CD4-positive, alpha-beta T cell treated with Interferon gamma for 1 hour (primary cell): ENCODE data around the gene SEMA6D.
"Not testable (repeated sequence)": the region's sequence is repeated elsewhere in the genome, so short reads cannot be mapped to it uniquely, and the experiment has no call there.

ENCODE experiments used
- DNase-seq: peaks from one replicate; pipeline ENCODE4 v3.0.0-alpha.2; 2020

Gene SEMA6D

DNA sequence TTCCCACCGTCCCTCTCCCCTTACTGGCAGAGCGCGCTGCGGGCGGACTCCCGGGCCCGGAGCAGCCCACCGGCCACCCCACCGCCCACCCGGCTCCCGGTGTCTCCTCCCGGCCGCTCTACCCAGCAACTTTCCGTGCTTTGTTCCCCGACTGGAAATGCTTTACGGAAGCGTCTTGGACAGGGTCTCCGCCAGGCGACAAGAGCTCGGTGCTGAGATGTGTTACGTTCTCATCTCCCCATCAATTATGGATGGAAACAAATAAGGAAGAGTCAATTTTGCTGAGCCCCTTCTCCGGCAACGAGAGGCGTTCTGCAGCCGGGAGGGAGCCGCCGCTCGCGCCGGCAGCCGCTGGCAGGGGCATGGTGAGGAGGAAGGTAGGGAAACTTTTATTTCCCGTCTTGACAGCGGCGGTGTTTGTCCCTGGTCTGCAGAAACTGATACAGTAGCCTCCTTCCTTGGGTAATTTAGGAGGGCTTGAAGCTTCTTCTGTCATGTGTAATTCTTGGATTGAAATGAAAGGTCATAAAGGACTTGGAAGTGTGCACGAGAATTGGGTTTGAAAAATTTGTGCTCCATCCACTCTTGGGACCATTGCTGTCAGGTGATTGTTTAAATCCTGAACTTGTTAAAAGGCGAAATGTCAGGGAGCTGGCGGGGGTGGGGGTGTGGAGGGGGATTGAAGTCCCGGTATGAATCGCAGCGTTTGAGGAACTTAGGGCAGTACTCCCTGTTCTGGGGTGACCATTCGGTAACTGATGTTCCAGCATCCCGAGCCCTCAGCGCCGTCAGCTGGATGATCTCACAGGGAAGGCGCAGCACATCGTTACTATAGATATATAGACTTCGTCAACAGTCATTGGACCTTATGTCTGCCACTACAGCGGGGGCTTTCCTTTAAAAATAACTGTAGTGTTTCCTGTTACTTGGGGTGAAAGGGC, 1.5 kb downstream of the SEMA6D start:
- DNase-seq = no peak

DNA sequence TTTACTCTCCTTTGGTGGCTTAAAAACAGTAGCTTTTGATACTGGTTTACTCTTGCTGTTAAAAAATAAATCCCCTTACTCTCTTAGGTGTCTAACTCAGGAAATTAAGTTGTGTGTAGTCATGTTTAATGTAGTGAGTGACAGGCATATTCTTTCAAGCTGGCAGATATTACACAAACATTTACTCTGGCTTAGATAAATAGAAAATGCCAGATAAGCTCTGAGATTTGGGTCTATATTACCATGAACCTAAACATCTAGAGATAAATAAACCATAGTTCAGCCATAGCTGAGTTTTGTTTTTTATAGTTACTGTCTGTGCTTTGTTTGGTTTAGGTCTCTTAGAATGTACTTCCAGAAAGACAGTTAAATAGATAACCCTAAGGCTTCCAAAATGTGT, 2.4 kb downstream of the SEMA6D start:
- no peak for DNase-seq

DNA sequence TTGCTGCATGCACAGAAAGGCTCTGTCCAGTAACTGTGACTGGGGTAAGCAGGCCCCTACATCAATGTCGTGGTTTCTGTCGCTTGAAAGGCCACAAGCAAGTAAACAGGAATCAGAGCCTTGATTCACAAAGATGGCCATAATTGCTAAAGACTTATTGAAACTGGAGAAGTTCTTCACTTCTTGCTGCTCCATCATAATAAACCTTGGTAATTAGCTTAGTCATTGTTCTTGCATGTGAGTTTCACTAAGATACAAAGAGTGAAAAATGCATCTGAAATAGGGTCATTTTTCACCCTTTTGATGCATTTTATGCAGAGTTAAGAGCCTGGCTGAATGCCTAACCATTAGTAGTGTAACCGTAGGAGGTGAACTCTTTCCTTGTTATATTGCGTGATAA, 3.2 kb downstream of the SEMA6D start:
- DNase-seq = no peak

DNA sequence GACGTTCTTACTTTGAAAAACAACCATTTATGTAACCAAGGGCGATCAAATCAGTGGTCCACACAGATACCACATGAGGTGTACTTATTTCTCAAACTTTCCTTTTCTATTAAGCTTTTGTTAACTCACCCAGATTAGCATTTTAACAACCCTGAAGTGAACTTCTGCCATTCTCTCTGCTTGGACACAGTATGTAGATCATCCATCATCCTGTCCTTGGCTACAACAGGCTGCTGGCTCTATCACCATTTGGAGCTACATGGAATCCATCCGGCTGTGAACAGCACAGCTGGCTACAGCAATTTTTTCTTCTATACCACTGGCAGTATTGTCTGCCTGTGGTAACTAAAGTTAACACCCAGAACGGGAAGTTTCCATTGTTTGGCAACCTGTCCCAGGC, 4.4 kb downstream of the SEMA6D start:
- no peak for DNase-seq

DNA sequence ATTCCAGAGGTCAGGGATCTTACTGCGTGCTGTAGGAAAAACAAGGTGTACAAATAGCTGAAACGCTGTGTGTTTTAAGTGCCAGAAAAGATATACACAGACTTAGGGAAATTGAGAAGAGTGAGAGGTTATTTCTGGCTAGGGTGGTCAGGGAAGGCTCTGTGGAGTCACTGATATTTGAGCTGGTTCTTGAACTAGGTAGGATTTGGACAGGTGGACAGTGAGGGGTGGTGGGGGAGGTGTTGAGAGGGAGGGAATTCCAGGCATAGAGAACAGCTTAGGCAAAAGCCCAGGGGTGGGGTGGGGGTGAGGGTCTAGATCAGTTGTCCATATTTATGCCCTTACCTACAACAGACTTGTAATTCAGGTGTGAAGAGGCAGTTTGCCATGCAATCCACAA, 7.0 kb downstream of the SEMA6D start:
- DNase-seq = no peak

DNA sequence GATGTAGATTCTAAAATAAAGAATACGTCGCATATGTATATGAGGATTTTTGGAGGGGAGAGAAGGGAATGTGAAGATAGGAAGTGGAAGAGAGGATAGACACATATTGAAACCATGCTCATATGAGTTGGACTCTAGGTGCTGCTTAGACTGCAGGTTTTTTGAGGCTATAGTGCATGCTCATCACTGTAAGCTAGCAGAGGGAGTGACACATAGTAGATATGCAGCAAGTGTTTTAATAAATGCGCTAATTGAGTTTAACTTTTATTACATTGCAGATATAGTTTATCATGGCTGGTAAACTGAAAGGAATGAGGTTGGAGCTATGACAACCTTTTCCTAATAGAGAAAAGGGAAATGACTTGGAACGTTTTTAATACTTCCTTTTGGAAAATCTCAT, 7.7 kb downstream of the SEMA6D start:
- DNase-seq = no peak

DNA sequence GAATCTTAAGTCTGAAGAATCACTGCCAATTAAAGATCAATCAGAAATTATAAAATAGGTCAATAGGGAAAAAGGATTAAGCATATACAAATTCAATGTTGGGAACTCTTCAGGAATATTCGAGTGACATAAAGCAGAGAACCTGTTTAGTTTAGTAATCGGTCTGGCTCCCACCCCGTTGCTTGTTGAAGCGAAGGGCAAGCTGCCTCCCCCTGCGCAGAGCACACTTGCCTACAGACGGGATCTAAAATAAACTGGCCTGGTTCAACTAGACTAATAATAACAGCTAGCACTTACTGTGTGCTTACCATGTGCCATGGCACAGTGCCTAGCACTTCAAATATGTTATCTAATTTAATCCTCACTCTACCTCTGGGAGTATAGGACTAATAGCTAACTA, 8.6 kb downstream of the SEMA6D start:
- DNase-seq = no peak

DNA sequence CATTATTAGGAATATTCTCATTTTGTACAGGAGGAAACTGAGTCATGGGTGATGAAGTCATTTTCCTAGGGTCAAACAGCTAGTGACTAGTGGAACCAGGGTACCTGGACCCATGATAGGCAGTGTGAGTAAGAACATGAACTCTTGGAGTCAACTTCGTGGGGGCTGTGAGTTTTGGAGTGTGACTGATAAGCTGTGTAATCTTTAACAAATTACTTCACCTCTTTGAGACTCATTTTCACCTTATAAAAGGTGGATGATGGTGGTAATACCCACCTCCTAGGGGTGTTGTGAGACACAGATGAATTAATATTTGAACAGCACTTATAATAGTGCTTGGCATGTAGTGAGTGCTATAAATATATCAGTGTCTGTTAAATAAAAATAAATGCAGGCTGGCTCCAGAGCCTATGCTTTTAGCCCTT, 9.1 kb downstream of the SEMA6D start:
- no peak for DNase-seq

DNA sequence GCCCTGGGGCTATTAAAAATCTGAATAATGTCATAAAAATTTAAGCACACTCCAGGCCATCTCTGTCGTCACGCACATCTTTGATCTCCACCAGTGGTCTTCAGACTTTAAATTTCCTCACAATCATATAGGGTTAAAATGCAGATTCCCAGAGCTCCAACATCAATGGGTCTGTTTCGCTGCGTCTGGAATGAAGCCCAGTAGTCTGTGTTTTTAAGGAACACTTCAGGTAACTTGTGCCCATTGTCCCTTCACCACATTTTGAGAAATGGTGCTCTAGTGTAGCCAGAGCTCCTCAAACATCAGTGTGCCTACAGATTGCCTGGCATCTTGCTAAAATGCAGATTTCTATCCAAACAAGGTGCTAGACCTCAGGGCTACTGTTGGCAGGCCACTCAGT, 9.8 kb downstream of the SEMA6D start:
- DNase-seq = no peak

DNA sequence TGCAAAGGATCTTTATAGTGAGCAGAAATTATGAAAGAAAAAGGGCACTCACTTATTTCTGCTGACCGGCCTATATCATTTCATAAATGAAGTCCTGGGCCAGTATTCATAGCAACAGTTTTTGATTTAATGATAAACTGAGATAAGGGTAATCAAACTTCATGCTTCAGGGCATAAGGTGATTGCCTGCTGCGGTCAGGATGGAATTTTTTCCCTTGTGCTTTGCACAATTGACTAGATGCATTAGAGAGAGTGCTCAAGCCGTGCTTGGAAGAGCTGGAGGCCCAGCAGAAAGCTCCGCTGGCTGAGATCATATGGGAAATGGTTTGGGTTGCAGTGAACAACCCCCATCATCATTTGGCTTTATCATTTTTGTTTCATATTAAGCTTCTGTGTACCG, 10.4 kb downstream of the SEMA6D start:
- no peak for DNase-seq

DNA sequence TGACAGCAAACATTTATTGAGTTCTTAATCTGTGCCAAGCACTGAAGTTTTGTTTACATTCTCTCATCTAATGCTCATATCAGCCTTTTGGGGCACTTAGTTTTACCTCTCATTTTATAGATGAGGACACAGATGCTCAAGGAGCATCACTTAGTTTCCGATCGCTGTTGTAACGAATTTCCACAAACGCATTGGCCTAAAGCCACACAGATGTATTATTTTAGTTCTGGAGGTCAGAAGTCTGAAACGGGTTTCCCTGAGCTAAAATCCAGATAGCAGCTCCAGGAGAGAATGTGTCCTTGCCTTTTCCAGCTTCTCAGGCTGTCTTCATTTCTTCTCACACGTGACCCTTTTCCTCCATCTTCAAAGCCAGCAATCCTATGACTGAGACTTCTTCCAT, 11.1 kb downstream of the SEMA6D start:
- DNase-seq = no peak

DNA sequence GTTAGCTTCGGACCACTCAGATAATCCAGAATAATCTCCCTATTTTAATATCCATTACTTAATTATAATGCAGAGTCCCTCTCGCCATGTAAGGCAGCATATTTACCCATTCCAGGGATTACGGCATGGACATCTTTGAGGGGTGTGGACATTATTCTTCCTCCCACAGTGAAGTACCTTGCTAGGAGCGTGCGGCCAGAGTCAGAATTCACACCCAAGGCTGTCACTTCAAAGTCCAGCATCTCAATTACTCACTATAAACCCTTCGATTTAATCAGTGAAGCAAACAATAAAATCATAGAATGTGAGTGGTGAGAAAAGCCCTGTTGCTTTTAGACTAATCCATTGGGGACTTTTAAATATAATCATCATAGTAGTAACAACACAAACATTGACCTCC, 11.6 kb downstream of the SEMA6D start:
- no peak for DNase-seq

DNA sequence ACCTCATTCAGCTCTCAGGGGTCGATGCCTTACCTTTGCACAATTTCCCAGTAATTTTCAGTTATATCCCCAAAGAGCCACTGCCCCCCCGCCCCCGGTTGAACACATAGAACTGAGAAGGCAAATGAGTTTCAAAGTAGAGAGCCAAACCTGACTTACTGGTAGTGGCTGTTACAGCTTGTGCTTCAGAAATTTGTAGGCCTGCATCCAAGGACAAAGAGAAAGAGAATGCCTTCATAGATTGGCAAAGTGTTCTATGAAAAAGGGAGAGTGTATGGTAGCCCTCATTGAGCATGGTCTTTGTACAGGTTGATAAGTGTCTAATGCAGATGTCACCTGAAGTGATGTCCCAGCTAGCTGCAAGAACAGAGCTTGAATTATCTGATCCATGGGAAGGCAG, 13.9 kb downstream of the SEMA6D start:
- no peak for DNase-seq

DNA sequence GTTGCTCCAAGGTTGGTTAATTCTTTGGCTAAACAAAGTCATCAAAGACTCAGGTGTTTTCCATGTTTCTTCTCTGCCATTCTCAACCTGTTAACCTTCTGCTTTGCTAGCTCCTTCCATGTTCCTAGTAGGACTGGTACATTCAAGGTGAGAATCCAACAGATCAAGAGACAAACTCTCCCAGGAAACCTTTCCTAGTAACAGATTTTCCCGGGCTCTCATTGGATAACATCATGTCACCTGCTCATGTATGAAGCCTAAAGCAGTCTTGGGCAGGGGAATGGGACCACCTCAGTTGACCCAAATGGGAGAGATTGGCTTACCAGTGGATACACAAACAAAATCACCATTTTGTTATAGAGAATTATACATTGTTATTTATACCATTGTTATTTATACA, 14.9 kb downstream of the SEMA6D start:
- DNase-seq = no peak

DNA sequence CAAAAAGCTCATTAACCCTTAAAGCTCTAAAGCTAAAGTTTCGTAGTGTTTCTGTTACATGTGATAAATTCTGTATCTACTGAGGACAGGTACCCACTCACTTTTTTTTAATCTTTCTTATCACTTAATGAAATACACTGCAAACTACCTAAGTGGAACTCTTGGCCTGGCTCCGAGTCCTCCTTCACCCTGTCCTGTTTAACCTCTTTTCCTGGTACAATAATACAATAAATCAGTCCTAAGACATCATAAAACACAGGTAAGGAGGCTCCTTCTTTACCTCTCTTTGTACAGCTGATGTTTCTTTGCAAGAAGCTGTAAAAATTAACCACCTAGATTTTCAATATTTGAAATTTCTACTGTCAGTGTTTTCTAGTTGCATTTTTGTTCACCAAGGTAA, 15.8 kb downstream of the SEMA6D start:
- no peak for DNase-seq

DNA sequence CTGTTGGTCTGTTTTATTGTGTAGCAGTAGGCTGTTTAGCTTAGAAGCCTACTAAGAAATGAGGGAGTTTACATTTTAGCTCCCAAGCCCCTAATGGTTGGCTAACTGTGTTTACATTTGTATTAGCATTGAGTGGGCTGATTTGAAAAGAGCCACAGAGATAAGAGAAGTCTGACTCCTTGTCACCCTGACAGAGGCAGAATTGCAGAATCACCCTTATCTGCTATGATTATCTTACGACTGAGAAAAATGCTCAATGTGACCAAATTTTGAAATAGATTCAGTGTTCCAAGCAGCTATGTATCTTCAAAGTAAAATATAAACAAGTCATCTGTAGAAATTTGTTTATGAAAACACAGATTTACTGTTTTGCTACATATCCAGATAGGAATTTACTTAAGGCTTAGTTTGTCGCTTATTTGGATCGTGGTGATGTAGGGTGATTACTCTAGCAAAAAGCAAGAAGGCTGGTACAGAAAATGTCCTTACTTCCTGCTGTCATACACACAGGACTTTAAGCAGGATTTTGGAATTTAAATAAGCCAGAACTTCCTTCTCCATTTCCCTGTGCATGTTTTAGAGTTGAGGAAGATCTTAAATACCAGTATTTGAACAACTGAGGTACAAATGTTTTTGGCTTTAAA, 19.0 kb downstream of the SEMA6D start:
- DNase-seq = no peak

DNA sequence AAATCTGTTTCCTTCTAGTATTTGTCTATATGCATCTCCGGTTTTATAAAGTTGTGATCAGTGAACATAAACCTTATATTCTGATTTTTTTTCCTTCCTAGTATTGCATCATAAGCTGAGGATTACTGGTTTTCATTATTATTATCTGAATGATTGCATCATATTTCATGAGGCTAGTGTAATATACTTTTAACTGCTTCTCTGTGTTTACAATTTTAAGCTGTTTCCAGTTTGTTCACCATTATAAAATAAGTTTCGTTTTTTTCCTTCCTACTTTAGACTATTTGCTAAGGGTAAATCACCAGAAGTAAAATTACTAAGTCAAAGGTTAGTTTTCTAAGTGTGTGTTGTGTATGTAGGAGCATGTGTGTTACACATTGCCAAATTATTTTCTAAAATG, 20.2 kb downstream of the SEMA6D start:
- no peak for DNase-seq

DNA sequence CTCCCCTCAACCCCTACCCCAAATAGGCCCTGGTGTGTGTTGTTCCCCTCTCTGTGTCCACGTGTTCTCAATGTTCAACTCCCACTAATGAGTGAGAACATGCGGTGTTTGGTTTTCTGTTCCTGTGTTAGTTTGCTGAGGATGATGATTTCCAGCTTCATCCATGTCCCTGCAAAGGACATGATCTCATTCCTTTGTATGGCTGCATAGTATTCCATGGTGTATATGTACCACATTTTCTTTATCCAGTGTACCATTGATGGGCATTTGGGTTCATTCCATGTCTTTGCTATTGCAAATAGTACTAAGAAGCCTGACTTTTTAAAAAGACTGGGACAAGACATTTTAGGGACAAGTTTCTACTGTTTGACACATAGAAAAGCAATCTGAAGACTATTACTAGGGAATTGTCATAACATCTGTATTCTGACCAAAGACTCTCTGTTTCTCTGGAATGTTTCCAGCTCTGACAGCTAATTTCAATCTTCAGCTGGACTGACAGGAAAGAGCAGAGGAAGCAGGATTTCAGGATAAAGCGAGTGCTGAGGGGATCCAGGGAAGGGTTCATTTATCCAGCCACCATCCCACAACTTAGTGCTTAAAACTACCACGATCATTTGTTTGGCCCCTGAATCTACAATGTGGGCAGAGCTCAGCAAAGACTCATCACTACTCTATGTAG, 21.0 kb downstream of the SEMA6D start:
- DNase-seq = not testable (repeated sequence)

DNA sequence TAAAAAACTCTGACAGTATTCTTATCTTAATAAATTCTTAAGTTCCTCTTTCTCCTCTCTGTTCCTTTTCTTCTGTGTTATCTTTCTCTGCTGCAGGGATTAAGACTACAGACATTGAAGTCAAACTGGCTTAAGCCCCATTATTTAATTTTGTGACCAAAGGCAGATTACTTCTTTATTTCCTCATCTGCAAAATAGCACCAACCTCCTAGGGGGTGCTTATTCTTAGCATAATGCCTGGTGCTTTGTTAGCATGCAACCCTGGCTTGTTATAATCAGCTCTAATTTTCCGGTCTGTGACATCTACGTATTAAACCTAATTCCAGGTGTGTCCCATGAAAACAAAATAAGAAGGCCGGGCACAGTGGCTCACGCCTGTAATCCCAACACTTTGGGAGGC, 23.8 kb downstream of the SEMA6D start:
- no peak for DNase-seq

DNA sequence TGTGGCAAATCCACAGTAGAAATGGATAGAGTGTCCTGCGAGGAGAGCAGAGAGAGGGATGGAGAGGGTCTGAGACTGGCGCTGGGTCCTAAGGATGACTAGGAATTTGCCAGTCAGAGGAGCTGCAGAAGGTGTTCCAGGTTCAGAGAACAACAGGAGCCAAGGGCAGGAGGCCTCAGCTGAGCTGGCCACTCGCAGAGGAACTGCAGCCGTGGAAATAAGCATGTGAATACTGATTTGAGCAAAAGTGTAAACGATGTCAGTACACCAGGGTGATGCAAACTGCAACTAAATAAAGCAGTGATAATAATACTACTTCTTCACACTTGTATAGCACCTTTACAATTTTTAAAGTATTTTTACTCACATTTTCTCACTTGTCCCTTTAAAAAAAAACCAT, 24.6 kb downstream of the SEMA6D start:
- no peak for DNase-seq

DNA sequence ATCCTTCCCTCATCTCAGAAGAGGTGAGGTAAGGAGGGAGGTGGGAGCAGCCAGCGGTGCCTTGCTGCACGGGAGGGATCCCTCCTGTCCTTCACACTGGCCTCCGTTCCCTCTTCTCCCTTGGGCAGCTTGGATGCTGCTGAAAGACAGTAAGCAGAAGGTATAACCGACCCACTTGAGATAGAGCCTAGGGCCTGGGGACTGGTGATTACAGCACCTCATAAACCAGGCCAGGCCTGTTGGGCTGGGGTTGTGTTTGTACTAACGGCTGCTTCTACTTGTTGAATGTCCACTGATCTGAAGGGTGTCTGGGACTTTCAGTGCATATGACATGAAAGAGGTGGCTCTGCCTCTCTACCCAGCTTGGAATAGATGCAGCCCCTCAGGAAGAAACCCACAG, 25.0 kb downstream of the SEMA6D start:
- DNase-seq = no peak

DNA sequence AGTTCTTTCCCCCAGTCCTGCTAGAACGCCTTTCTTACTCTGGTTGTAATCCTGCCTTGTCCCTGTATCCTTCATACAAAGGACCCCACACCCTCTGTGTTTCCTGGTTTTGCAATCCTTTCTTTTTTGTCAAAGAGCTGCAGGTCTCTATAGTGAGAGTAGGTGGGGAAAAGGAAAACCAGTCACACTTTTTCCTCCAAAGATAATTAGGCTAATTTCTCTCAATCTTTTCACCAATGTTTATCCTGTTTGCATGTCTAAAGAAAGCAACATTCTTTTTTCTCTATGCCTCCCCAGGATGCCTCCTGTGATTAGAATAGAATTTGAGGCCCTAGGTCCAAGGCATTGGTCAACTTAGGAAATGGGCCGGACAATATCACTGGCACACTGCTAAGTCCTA, 25.4 kb downstream of the SEMA6D start:
- DNase-seq = no peak

DNA sequence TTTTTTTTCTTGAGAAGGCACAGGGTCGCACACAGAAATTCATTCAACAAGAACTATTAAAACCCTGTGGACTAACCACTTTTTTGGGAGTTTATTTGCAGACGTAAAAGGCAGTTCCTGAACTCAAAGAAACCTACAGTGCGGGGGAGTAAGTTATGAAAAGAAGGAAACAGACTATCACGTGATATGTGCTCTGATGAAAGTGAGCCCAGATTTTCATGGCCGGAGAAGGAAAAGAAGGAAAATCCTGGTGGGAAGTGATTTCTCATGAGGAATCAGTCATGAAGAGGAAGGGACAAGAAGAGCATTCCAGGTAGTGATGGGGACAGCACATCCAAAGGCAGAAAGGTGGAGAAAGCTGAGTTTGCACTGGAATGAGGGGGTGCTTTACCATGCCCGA, 26.1 kb downstream of the SEMA6D start:
- DNase-seq = no peak

DNA sequence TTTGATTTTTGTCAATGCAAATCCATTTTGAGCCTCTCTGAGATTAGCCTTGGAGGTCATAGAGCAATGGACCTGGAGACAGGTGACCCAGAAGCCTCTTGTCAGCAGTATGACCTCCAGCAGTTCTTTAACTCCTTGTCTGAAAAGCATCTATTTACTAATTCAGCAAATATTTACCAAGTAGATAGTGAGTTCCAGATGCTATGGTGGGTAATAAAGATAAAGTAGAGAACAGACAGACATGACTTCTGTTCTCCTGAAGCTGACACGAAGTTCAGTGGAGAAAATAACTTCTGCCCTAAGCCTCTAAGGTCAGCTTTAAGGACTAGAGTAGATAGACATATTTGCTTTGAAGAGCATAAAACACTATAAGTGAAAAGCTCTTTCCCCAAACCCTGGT, 26.6 kb downstream of the SEMA6D start:
- DNase-seq = no peak
